ENCODE measurements around the gene ITGA7. TPM values are rescaled to one million over a fixed set of nuclear protein-coding genes. Genes with fewer than 3 reads are reported as not detected.
A peak's percentile ranks its signal among the peaks of the same experiment; 100 is the strongest.

The ITGA7 gene
- total RNA-seq, 1 donor from 2014 or later, result 0.79 TPM

DNA sequence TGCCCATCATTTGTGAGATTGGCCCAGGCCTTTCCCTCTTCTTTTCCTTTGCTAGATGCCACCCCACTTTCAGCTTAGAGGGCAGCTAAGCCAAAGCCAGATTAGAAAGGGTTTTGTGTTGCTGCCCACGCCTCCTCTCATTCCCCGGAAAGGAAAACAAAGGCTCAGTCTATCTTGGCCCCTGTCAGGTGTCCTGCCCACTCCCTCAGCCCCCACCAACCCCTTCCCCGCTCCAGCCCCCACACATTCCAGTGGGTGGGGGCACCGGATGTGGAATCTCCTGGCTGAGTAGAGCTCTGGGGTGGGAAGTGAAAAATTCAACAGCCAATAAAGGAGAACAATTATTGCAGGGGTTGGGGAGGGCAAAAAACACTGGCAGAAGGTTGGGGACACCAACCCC lies 10.3 kb upstream of the ITGA7 start:
- H3K27me3 ChIP-seq (ENCODE audit: control insufficient read depth, insufficient read depth, low read length), result no peaks in the 10 kb centered on the region
- FAIRE-seq (no peak), DNase-seq (ENCODE audit: low read depth) (no peak)
- H3K36me3 ChIP-seq (ENCODE audit: control insufficient read depth, insufficient read depth, low read length), result peaks cover 2% of the 10 kb centered on the region
- TF ChIP-seq, protein P1, sequence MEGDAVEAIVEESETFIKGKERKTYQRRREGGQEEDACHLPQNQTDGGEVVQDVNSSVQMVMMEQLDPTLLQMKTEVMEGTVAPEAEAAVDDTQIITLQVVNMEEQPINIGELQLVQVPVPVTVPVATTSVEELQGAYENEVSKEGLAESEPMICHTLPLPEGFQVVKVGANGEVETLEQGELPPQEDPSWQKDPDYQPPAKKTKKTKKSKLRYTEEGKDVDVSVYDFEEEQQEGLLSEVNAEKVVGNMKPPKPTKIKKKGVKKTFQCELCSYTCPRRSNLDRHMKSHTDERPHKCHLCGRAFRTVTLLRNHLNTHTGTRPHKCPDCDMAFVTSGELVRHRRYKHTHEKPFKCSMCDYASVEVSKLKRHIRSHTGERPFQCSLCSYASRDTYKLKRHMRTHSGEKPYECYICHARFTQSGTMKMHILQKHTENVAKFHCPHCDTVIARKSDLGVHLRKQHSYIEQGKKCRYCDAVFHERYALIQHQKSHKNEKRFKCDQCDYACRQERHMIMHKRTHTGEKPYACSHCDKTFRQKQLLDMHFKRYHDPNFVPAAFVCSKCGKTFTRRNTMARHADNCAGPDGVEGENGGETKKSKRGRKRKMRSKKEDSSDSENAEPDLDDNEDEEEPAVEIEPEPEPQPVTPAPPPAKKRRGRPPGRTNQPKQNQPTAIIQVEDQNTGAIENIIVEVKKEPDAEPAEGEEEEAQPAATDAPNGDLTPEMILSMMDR (IDR thresholded peaks at IDR 0.05; ENCODE audit: insufficient read depth, low read length, severe bottlenecking), result no peak
- no peak overlapping the region for H3K4me3 ChIP-seq (ENCODE audit: low read depth, low read length)

DNA sequence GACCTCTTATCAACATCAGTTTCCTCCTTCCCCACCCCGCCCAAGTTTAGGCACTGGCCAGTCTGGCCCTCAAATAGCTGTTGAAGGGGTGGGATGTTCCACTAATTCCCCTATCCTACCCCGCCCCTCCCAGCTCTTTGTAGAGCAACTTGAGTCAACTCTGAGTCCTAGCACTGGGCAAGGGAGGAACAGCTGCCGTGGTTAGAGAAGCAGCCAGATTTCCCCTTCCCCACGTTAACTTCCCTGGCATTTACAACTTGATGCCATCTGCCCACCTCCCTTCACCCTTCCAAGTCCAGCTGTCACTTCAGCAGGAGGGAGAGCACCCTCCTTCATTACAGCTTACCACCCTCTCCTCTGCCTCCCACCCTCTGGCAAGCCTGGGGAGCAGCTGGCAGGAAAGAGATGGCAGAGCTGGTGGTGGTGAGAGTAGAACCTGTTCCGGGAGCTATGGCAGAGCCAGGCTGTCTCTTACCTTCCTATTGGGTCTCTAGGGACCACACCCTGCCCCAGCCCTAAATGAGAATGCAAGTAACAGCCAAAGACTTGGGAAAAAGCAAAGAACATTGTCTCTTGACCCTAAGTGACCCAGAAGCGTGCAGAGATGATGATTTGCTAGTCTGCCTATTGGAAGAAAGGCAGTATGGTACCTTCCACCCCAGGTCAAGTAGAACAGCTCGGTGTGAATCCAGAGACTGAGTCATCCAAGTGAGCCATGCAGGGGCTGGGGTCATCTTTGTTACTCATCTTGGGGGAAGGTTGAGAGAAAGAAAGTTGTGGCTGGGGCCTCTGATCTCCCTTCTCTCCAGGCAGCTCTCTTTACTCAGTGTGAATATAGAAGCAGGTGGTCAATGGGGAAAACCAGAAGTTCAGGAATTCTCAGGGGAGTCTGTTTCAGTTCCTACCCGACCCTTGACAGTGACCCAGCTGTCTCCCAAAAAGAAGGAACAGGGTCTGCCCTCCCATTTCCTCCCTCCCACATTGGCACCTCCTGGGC lies 9.6 kb upstream of the ITGA7 start:
- DNase-seq (ENCODE audit: low read depth), result peak; percentile 76
- no peak for FAIRE-seq
- Histone ChIP-seq H3K36me3 (ENCODE audit: control insufficient read depth, insufficient read depth, low read length) (peaks cover 2% of the 10 kb centered on the region), H3K4me3 (ENCODE audit: low read depth, low read length) (peak overlapping the region; percentile 77), H3K27me3 (ENCODE audit: control insufficient read depth, insufficient read depth, low read length) (no peaks in the 10 kb centered on the region)
- TF ChIP-seq, protein P1 (IDR thresholded peaks at IDR 0.05; ENCODE audit: insufficient read depth, low read length, severe bottlenecking), result no peak

- DNase-seq (ENCODE audit: low read depth) (no peak), FAIRE-seq (no peak)
- TF ChIP-seq, protein P1 (IDR thresholded peaks at IDR 0.05; ENCODE audit: insufficient read depth, low read length, severe bottlenecking), result no peak
- no peaks in the 10 kb centered on the region for H3K27me3 ChIP-seq (ENCODE audit: control insufficient read depth, insufficient read depth, low read length)
- peak overlapping the region; percentile 77 for H3K4me3 ChIP-seq (ENCODE audit: low read depth, low read length)
- peaks cover 2% of the 10 kb centered on the region for H3K36me3 ChIP-seq (ENCODE audit: control insufficient read depth, insufficient read depth, low read length)
Measured at GRCh38 chr12:55716582-55716957, 8.9 kb upstream of the ITGA7 start.

DNA sequence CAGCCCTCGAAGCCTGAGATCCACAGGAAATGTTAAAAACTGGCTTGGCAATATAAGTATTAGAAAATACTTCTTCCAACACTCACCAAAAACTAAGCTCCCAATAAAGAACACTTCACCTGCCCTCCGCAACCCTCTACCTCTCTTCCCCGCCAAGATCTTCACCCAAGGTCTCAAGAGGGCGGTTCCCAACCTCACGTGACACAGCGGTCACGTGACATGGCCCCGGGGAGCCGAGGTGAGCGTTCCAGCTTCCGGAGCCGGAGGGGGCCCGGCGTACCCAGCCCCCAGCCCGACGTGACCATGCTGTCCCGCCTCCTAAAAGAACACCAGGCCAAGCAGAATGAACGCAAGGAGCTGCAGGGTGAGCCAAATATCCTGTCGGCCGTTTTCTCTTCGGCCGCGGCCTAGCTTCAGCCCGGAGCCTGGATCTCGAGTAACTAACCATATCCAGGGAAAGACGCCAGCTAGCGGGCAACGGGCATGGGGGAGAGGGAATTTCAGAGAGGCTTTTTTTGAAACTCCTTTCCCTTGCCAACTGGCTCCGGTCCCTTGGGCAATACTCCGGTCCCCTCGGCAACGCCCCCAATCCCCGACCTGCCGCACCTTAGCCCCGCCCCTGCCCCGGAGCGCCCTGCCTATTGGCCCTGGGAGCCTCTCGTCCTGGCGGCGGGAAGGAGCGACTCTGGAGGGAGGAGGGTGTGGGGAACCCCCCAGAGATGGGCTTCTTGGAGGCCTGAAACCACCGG lies 8.3 kb upstream of the ITGA7 start, which contains the start of gene BLOC1S1:
Gene BLOC1S1 (plus strand): TSS at position 214 of the 749 bp plus-strand sequence. CDS start 6 bp downstream, at position 220.
- no peak for FAIRE-seq
- Histone ChIP-seq H3K4me3 (ENCODE audit: low read depth, low read length) (peak within 1 kb of the TSS; percentile 77), H3K36me3 (ENCODE audit: control insufficient read depth, insufficient read depth, low read length) (peaks cover 2% of the 10 kb centered on the region), H3K27me3 (ENCODE audit: control insufficient read depth, insufficient read depth, low read length) (no peaks in the 10 kb centered on the region)
- DNase-seq (ENCODE audit: low read depth), result peak; percentile 68
- TF ChIP-seq, protein P1 (IDR thresholded peaks at IDR 0.05; ENCODE audit: insufficient read depth, low read length, severe bottlenecking), result peak; percentile 2

DNA sequence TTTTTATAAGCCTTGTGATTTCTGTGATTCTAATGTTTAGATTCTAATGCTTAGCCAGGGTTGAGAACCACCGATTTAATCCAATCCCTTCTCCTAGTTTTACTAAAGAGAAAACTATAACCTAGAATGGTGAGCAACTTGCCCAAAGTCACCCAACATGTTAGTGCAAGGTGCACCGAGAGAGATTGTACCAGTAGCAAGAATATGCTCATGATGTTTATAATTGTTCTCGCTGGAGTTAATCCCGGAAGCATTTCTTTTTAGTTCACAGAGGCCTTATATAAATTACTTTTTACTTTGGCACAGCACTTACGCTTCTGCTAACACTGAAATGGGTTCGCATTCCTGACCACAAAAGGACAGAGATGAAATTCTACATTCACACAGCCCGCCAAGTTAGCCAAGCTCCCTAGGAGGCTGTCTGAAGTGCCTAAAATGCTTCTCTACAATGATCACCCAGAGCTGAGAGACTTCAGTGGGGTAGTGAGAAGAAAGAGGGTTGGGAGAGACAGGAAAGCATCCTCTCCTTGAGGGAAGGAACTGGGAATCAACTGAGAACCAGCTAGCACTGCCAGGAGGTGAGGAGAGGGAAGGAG lies 7.6 kb upstream of the ITGA7 start:
- TF ChIP-seq, protein P1 (IDR thresholded peaks at IDR 0.05; ENCODE audit: insufficient read depth, low read length, severe bottlenecking), result no peak
- FAIRE-seq (no peak), DNase-seq (ENCODE audit: low read depth) (no peak)
- H3K4me3 ChIP-seq (ENCODE audit: low read depth, low read length), result peak overlapping the region; percentile 77
- peaks cover 2% of the 10 kb centered on the region for H3K36me3 ChIP-seq (ENCODE audit: control insufficient read depth, insufficient read depth, low read length)
- no peaks in the 10 kb centered on the region for H3K27me3 ChIP-seq (ENCODE audit: control insufficient read depth, insufficient read depth, low read length)
